SK-N-SH (cell line): ENCODE results near the gene OTUB1. TPM values are rescaled to one million over a fixed set of nuclear protein-coding genes. Genes with fewer than 3 reads are reported as not detected.
A peak's percentile ranks its signal among the peaks of the same experiment; 100 is the strongest.

Source experiments
- CTCF ChIA-PET: fragments of 300-600, 350-600 bp; formaldehyde crosslinking; extraction: SDS; loops from one replicate; lab custom pipeline; 2021; lab: Yijun Ruan, JAX
- POLR2A ChIA-PET: fragments of 350-600 bp; sonication (Branson Sonifier 250); formaldehyde crosslinking; extraction: SDS; loops from one replicate; lab custom pipeline; 2020; ENCODE audit warnings: antibody characterized with exemption, inconsistent platforms; lab: Yijun Ruan, JAX
- DNase-seq: peaks from one replicate; pipeline ENCODE4 v3.0.0; 2012
- H2AFZ ChIP-seq: fragments of 200-600 bp; sonication (generic); 2 replicates; pipeline ENCODE4 v1.8.1; 2016; ENCODE audit warnings: antibody characterized with exemption, mild to moderate bottlenecking, low read depth
- H3F3A ChIP-seq: fragments of 200-600 bp; sonication (generic); replicated peaks from 2 replicates; pipeline ENCODE3; 2016; ENCODE audit warnings: antibody characterized with exemption, mild to moderate bottlenecking; ENCODE audit not compliant: insufficient read depth
- H3K27ac ChIP-seq, 2 experiments: fragments of 200-500 bp in 1 of 2; fragments of 200-600 bp in 1 of 2; sonication (Bioruptor generic) in 1 of 2; sonication (generic), shearing (Covaris generic) in 1 of 2; 2 replicates each; pipeline versions ENCODE4 v1.5.1 to v1.6.1; 2014 to 2016; ENCODE audit warnings: low read depth in 2 of 2, inconsistent platforms in 1 of 2, low read length in 1 of 2, mild to moderate bottlenecking in 1 of 2, mixed read lengths in 1 of 2
- H3K27me3 ChIP-seq: fragments of 200-600 bp; sonication (generic), shearing (Covaris generic); 2 replicates; pipeline ENCODE4 v1.6.1; 2016; ENCODE audit warnings: mixed run types; ENCODE audit not compliant: insufficient read depth
- H3K36me3 ChIP-seq, 2 experiments: fragments of 200-500 bp in 1 of 2; fragments of 200-600 bp in 1 of 2; sonication (Bioruptor generic) in 1 of 2; sonication (generic) in 1 of 2; replicated peaks in 1 of 2; 2 replicates each; pipeline versions ENCODE3 to v1.5.1; 2014 to 2016; ENCODE audit warnings: low read length in 1 of 2, mild to moderate bottlenecking in 1 of 2; ENCODE audit not compliant: insufficient read depth in 2 of 2, control insufficient read depth in 1 of 2
- H3K4me1 ChIP-seq, 2 experiments: fragments of 200-500 bp in 1 of 2; fragments of 200-600 bp in 1 of 2; sonication (Bioruptor generic) in 1 of 2; sonication (generic), shearing (Covaris generic) in 1 of 2; 2 replicates each; pipeline versions ENCODE4 v1.5.1 to v1.6.1; 2014 to 2016; ENCODE audit warnings: low read depth in 1 of 2, low read length in 1 of 2, mixed run types in 1 of 2; ENCODE audit not compliant: insufficient read depth in 2 of 2, control insufficient read depth in 1 of 2
- H3K4me2 ChIP-seq: fragments of 200-600 bp; sonication (generic), shearing (Covaris generic); 2 replicates; pipeline ENCODE4 v1.6.1; 2017; ENCODE audit warnings: mixed run types
- H3K4me3 ChIP-seq, 2 experiments: fragments of 200-500 bp in 1 of 2; fragments of 200-600 bp in 1 of 2; sonication (Bioruptor generic) in 1 of 2; sonication (generic), shearing (Covaris generic) in 1 of 2; 2 replicates each; pipeline versions ENCODE4 v1.5.1 to v1.8.1; 2014 to 2016; ENCODE audit warnings: low read depth in 2 of 2, inconsistent platforms in 1 of 2, low read length in 1 of 2, mild to moderate bottlenecking in 1 of 2, mixed read lengths in 1 of 2, moderate library complexity in 1 of 2
- H3K79me2 ChIP-seq: fragments of 200-600 bp; sonication (generic); 2 replicates; pipeline ENCODE4 v1.8.1; 2017; ENCODE audit warnings: mild to moderate bottlenecking; ENCODE audit not compliant: insufficient read depth
- H3K9ac ChIP-seq: fragments of 200-600 bp; sonication (generic); 2 replicates; pipeline ENCODE4 v1.6.1; 2017; ENCODE audit warnings: mixed run types
- H3K9me2 ChIP-seq: fragments of 200-600 bp; sonication (generic); 2 replicates; pipeline ENCODE4 v1.6.1; 2017; ENCODE audit warnings: mixed run types
- H3K9me3 ChIP-seq: fragments of 200-600 bp; sonication (generic); 2 replicates; pipeline ENCODE4 v1.6.1; 2017; ENCODE audit warnings: mixed run types, mild to moderate bottlenecking, moderate library complexity
- H4K20me1 ChIP-seq: fragments of 200-600 bp; sonication (generic); 2 replicates; pipeline ENCODE4 v1.6.1; 2017; ENCODE audit warnings: mild to moderate bottlenecking, mixed run types; ENCODE audit not compliant: insufficient read depth
- CTCF ChIP-seq: fragments of 200-600 bp; sonication (generic); IDR thresholded peaks from 2 replicates; pipeline ENCODE4 v1.6.1; 2017; ENCODE audit warnings: antibody characterized with exemption, mild to moderate bottlenecking, moderate library complexity
- EP300 ChIP-seq, 2 experiments: IDR thresholded peaks; 2 replicates each; pipeline versions ENCODE4 v1.4.0 to v1.6.1; 2012; ENCODE audit warnings: borderline replicate concordance in 1 of 2, low read depth in 1 of 2, low read length in 1 of 2
- EZH2phosphoT487 ChIP-seq: fragments of 200-600 bp; sonication (generic); IDR thresholded peaks from 2 replicates; pipeline ENCODE4 v1.6.1; 2017; ENCODE audit warnings: low read depth, mixed run types, mild to moderate bottlenecking, antibody characterized with exemption, moderate library complexity, borderline replicate concordance
- FOXJ3 ChIP-seq: sonication (generic); formaldehyde crosslinking; IDR thresholded peaks from 2 replicates; pipeline ENCODE4 v1.5.1; 2020; ENCODE audit warnings: mild to moderate bottlenecking, missing genetic modification reagents
- GABPA ChIP-seq: IDR thresholded peaks from 2 replicates; pipeline ENCODE4 v1.4.0; 2012; ENCODE audit warnings: low read depth, mild to moderate bottlenecking
- MXI1 ChIP-seq: IDR thresholded peaks from 2 replicates; pipeline ENCODE4 v1.6.1; 2012; ENCODE audit warnings: mild to moderate bottlenecking, low read depth, low read length, improper control_type of control experiment
- NRF1 ChIP-seq: IDR thresholded peaks from 2 replicates; pipeline ENCODE4 v1.6.1; 2012; ENCODE audit warnings: low read depth, mild to moderate bottlenecking, low read length
- PBX3 ChIP-seq: IDR thresholded peaks from 2 replicates; pipeline ENCODE4; 2012
- RAD21 ChIP-seq: IDR thresholded peaks from 2 replicates; pipeline ENCODE4 v1.6.1; 2012; ENCODE audit warnings: mild to moderate bottlenecking, low read length
- RCOR1 ChIP-seq: fragments of 150-350 bp; IDR thresholded peaks from 2 replicates; pipeline ENCODE4 v1.6.1; 2017; ENCODE audit warnings: antibody characterized with exemption, low read length
- SMC3 ChIP-seq: IDR thresholded peaks from 2 replicates; pipeline ENCODE4 v1.6.1; 2012; ENCODE audit warnings: low read depth, low read length, improper control_type of control experiment
- TEAD4 ChIP-seq: IDR thresholded peaks from 2 replicates; pipeline ENCODE4 v1.4.0; 2012; ENCODE audit warnings: mild to moderate bottlenecking, borderline replicate concordance; ENCODE audit not compliant: insufficient read depth
- YY1 ChIP-seq: IDR thresholded peaks from 2 replicates; pipeline ENCODE4 v1.4.0; 2012; ENCODE audit warnings: low read depth, mild to moderate bottlenecking
- WGBS: methylation state at CpG from one replicate; pipeline ENCODE4 v1.1.6; 2017; ENCODE audit warnings: low lambda C conversion rate; 5-methylcytosine and 5-hydroxymethylcytosine counted together
- polyA plus RNA-seq, 3 experiments: library from polyadenylated mRNA; depleted of rRNA; stranded (reverse); fragments of >200 nt; gene quantifications; 2 replicates each; pipeline ENCODE4 v1.2.3, GENCODE V29; 2012

The OTUB1 gene
- polyA plus RNA-seq, 1 of the 3 experiments (the other 2 are of a cell fraction), result 183 TPM

- Histone ChIP-seq H3K27me3 (no peaks in the 10 kb centered on the region), H2AFZ (no peak overlapping the region), H3K4me2 (no peak overlapping the region), H3K9ac (no peak overlapping the region), H3F3A (no peaks in the 10 kb centered on the region), H3K9me3 (no peaks in the 10 kb centered on the region), H3K4me3 (no peak overlapping the region), H4K20me1 (no peaks in the 10 kb centered on the region), H3K79me2 (no peaks in the 10 kb centered on the region), H3K4me1 (peaks cover 0 to 83% of the 10 kb centered on the region in 2 experiments; a peak in 1 of 4 replicates), H3K9me2 (no peaks in the 10 kb centered on the region), H3K36me3 (no peaks in the 10 kb centered on the region), H3K27ac (peak overlapping the region in 1 of 2 experiments; percentile 65; a peak in 1 of 4 replicates)
- CTCF ChIA-PET, result interaction anchor here (2.2 to 11.1 kb wide), 2 partner anchors 40 to 104 kb away, joined by 8 to 207 read pairs; no protein-coding TSS in a partner anchor
- no peak for DNase-seq
- POLR2A ChIA-PET, result no interaction called here
- no peak for TF ChIP-seq MXI1
- no peak for TF ChIP-seq NRF1
- no peak for TF ChIP-seq YY1
- no peak for TF ChIP-seq RAD21
- TF ChIP-seq PBX3, result no peak
- TF ChIP-seq GABPA, result no peak
- TF ChIP-seq SMC3, result no peak
- no peak for TF ChIP-seq CTCF
- TF ChIP-seq TEAD4, result no peak
- 87% methylated on average over 5 of the region's 5 CpGs for WGBS
Observed at GRCh38 chr11:64043545-64043944, 57.3 kb downstream of the OTUB1 start.

- ChIA-PET CTCF (interaction anchor here (0.7 to 11.1 kb wide), 9 partner anchors 14 to 277 kb away, joined by 3 to 207 read pairs (median 4); partner anchors contain the start of gene ZFTA), POLR2A (interaction anchor here (0.7 to 1.5 kb wide), 10 partner anchors 11 to 227 kb away, joined by 3 to 8 read pairs (median 4); partner anchors contain the start of gene RCOR2)
- Histone ChIP-seq H3K79me2 (no peaks in the 10 kb centered on the region), H3K27me3 (no peaks in the 10 kb centered on the region), H3K9me2 (no peaks in the 10 kb centered on the region), H4K20me1 (no peaks in the 10 kb centered on the region), H3K4me1 (peaks cover 0 to 84% of the 10 kb centered on the region in 2 experiments; a peak in 1 of 4 replicates), H3K4me3 (no peak overlapping the region), H3K9me3 (no peaks in the 10 kb centered on the region), H3K9ac (no peak overlapping the region), H3K4me2 (no peak overlapping the region), H3F3A (no peaks in the 10 kb centered on the region), H2AFZ (no peak overlapping the region), H3K36me3 (no peaks in the 10 kb centered on the region), H3K27ac (peak overlapping the region in 1 of 2 experiments; percentile 97; a peak in 2 of 4 replicates)
- peak; percentile 96 for DNase-seq
- TF ChIP-seq MXI1, result peak; percentile 96
- peak; percentile 75; the same call in 1 of the 2 replicates for TF ChIP-seq RCOR1
- peak in 1 of 2 experiments; percentile 88; a peak in 1 of 4 replicates for TF ChIP-seq EP300 (IDR thresholded peaks at IDR 0.05; ENCODE audit: borderline replicate concordance in 1 of 2, low read depth in 1 of 2, low read length in 1 of 2)
- no peak for TF ChIP-seq NRF1
- TF ChIP-seq RAD21, result peak; percentile 29
- TF ChIP-seq FOXJ3 (CRISPR knock-in tag), result peak; percentile 93
- no peak for TF ChIP-seq EZH2phosphoT487
- 52% methylated on average over 7 of the region's 18 CpGs for whole genome bisulfite sequencing
Observed at GRCh38 chr11:64044730-64045393, 58.6 kb downstream of the OTUB1 start.
